MG63 (cell line): ENCODE measurements around the gene VRTN. TPM values are rescaled to one million over a fixed set of nuclear protein-coding genes. Genes with fewer than 3 reads are reported as not detected.
"Not testable (repeated sequence)": the region's sequence is repeated elsewhere in the genome, so short reads cannot be mapped to it uniquely, and the experiment has no call there.

Source experiments
- DNase-seq: peaks from one replicate; pipeline ENCODE4 v3.0.0-alpha.2; 2020
- H3K27me3 ChIP-seq: fragments of 250-450 bp; sonication (Bioruptor Pico); 2 replicates; pipeline ENCODE4 v1.5.1; 2020; ENCODE audit warnings: mild to moderate bottlenecking, moderate library complexity
- H3K36me3 ChIP-seq: fragments of 250-450 bp; sonication (Bioruptor Pico); 2 replicates; pipeline ENCODE4 v1.5.1; 2020; ENCODE audit warnings: mild to moderate bottlenecking, moderate library complexity
- H3K4me3 ChIP-seq: fragments of 250-450 bp; sonication (Bioruptor Pico); 2 replicates; pipeline ENCODE4 v1.5.1; 2020; ENCODE audit warnings: mild to moderate bottlenecking, moderate library complexity
- H3K9me3 ChIP-seq: fragments of 250-450 bp; sonication (Bioruptor Pico); 2 replicates; pipeline ENCODE4 v1.5.1; 2020; ENCODE audit warnings: mild to moderate bottlenecking, moderate library complexity
- total RNA-seq: library from RNA; depleted of rRNA; stranded (reverse); fragments of >200 nt; shearing (Covaris generic); gene quantifications from 2 replicates; pipeline ENCODE4 v1.2.3, GENCODE V29; 2014; ENCODE audit warnings: low replicate concordance; rRNA removed

VRTN gene
- not detected in 2 replicates for total RNA-seq

- Histone ChIP-seq H3K27me3 (no peaks in the 10 kb centered on the region), H3K9me3 (no peaks in the 10 kb centered on the region), H3K36me3 (no peaks in the 10 kb centered on the region), H3K4me3 (no peak within 1 kb of the TSS)
- no peak for DNase-seq
These were observed at the start of gene VRTN for GRCh38 chr14:74348241-74348734. TSS of gene VRTN (plus strand) at chr14:74348471. CDS start at chr14:74356784, 8,313 bp downstream.

- no peaks in the 10 kb centered on the region for H3K27me3 ChIP-seq
- H3K36me3 ChIP-seq, result peaks cover 2% of the 10 kb centered on the region; the same call in 1 of the 2 replicates
- no peak for DNase-seq
- no peak overlapping the region for H3K4me3 ChIP-seq
- no peaks in the 10 kb centered on the region for H3K9me3 ChIP-seq
These were observed 49.2 kb upstream of the VRTN start for GRCh38 chr14:74299061-74299545.

- no peaks in the 10 kb centered on the region for H3K27me3 ChIP-seq
- peak overlapping the region; percentile 74 for H3K4me3 ChIP-seq
- peaks cover 2% of the 10 kb centered on the region; the same call in 1 of the 2 replicates for H3K36me3 ChIP-seq
- no peaks in the 10 kb centered on the region for H3K9me3 ChIP-seq
- no peak for DNase-seq
These were observed 46.6 kb upstream of the VRTN start for GRCh38 chr14:74301594-74302151.

GRCh38 chr14:74302152-74302628 lies 46.1 kb upstream of the VRTN start:
- peaks cover 2% of the 10 kb centered on the region; the same call in 1 of the 2 replicates for H3K36me3 ChIP-seq
- H3K27me3 ChIP-seq, result no peaks in the 10 kb centered on the region
- peak overlapping the region; percentile 74 for H3K4me3 ChIP-seq
- no peaks in the 10 kb centered on the region for H3K9me3 ChIP-seq
- no peak for DNase-seq

- DNase-seq, result peak; percentile 92
- peaks cover 2% of the 10 kb centered on the region; the same call in 1 of the 2 replicates for H3K36me3 ChIP-seq
- peak within 1 kb of the TSS; percentile 74 for H3K4me3 ChIP-seq
- no peaks in the 10 kb centered on the region for H3K9me3 ChIP-seq
- H3K27me3 ChIP-seq, result no peaks in the 10 kb centered on the region
These were observed 45.4 kb upstream of the VRTN start, which contains the start of gene ABCD4 for GRCh38 chr14:74302634-74303569. TSS of gene ABCD4 (minus strand) at chr14:74302934. CDS start at chr14:74302912, 22 bp downstream.

- no peaks in the 10 kb centered on the region for H3K36me3 ChIP-seq
- H3K4me3 ChIP-seq, result no peak overlapping the region
- no peaks in the 10 kb centered on the region for H3K27me3 ChIP-seq
- H3K9me3 ChIP-seq, result no peaks in the 10 kb centered on the region
- DNase-seq, result no peak
These were observed 39.6 kb upstream of the VRTN start for GRCh38 chr14:74308695-74309094.

GRCh38 chr14:74309125-74310022 lies 38.9 kb upstream of the VRTN start:
- H3K27me3 ChIP-seq, result no peaks in the 10 kb centered on the region
- no peak for DNase-seq
- no peak overlapping the region for H3K4me3 ChIP-seq
- no peaks in the 10 kb centered on the region for H3K36me3 ChIP-seq
- H3K9me3 ChIP-seq, result no peaks in the 10 kb centered on the region

- Histone ChIP-seq H3K9me3 (no peaks in the 10 kb centered on the region), H3K36me3 (no peaks in the 10 kb centered on the region), H3K27me3 (no peaks in the 10 kb centered on the region), H3K4me3 (no peak overlapping the region)
- no peak for DNase-seq
These were observed 36.1 kb upstream of the VRTN start for GRCh38 chr14:74312161-74312560.

- H3K9me3 ChIP-seq, result no peaks in the 10 kb centered on the region
- H3K27me3 ChIP-seq, result no peaks in the 10 kb centered on the region
- no peaks in the 10 kb centered on the region for H3K36me3 ChIP-seq
- H3K4me3 ChIP-seq, result no peak overlapping the region
- DNase-seq, result no peak
These were observed 34.7 kb upstream of the VRTN start for GRCh38 chr14:74313601-74314000.

GRCh38 chr14:74314576-74314975 lies 33.7 kb upstream of the VRTN start:
- H3K36me3 ChIP-seq, result no peaks in the 10 kb centered on the region

GRCh38 chr14:74324931-74325361 lies 23.3 kb upstream of the VRTN start:
- Histone ChIP-seq H3K27me3 (no peaks in the 10 kb centered on the region), H3K9me3 (no peaks in the 10 kb centered on the region), H3K4me3 (no peak overlapping the region), H3K36me3 (no peaks in the 10 kb centered on the region)
- no peak for DNase-seq

More at GRCh38 chr14:74314576-74314975, 33.7 kb upstream of the VRTN start:
- H3K4me3 ChIP-seq, result no peak overlapping the region
- no peak for DNase-seq
- H3K27me3 ChIP-seq, result no peaks in the 10 kb centered on the region
- H3K9me3 ChIP-seq, result no peaks in the 10 kb centered on the region

GRCh38 chr14:74325446-74325845 lies 22.8 kb upstream of the VRTN start:
- no peak for DNase-seq
- H3K4me3 ChIP-seq, result no peak overlapping the region
- no peaks in the 10 kb centered on the region for H3K9me3 ChIP-seq
- H3K36me3 ChIP-seq, result no peaks in the 10 kb centered on the region
- H3K27me3 ChIP-seq, result no peaks in the 10 kb centered on the region

- H3K4me3 ChIP-seq, result no peak overlapping the region
- DNase-seq, result no peak
- H3K36me3 ChIP-seq, result no peaks in the 10 kb centered on the region
- H3K9me3 ChIP-seq, result no peaks in the 10 kb centered on the region
- H3K27me3 ChIP-seq, result no peaks in the 10 kb centered on the region
These were observed 21.7 kb upstream of the VRTN start for GRCh38 chr14:74326369-74327152.

GRCh38 chr14:74329950-74330552 lies 18.2 kb upstream of the VRTN start:
- H3K36me3 ChIP-seq, H3K9me3 ChIP-seq, H3K27me3 ChIP-seq, DNase-seq, H3K4me3 ChIP-seq: not testable (repeated sequence)

- DNase-seq, result peak; percentile 64
- Histone ChIP-seq H3K36me3 (no peaks in the 10 kb centered on the region), H3K4me3 (no peak overlapping the region), H3K27me3 (no peaks in the 10 kb centered on the region), H3K9me3 (no peaks in the 10 kb centered on the region)
These were observed 14.4 kb upstream of the VRTN start for GRCh38 chr14:74333909-74334308.
